ENCODE data around the gene KCNH1. TPM values are rescaled to one million over a fixed set of nuclear protein-coding genes. Genes with fewer than 3 reads are reported as not detected.

KCNH1 gene
- total and polyA plus RNA-seq, 10 donors, result not detected

DNA sequence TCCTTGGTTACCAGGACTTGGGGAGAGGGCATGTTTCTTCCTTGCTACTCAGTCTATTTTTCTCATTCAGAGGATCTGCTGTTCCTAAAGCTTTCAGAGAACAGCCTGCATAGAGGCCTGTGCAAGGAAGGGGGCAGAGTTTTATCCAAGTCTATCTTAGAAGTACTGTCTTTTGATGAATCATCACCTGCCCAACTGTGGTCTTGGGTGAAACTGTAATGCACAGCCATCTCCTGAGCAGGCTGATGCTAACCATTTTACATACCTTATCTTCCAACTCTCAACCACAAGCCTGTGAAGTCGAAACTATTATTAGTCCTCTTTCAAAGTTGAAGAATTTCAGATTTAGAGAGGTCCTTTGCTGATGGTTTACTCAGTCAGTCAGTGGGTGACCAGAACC, 437.2 kb downstream of the KCNH1 start:
- TF ChIP-seq, protein P1, sequence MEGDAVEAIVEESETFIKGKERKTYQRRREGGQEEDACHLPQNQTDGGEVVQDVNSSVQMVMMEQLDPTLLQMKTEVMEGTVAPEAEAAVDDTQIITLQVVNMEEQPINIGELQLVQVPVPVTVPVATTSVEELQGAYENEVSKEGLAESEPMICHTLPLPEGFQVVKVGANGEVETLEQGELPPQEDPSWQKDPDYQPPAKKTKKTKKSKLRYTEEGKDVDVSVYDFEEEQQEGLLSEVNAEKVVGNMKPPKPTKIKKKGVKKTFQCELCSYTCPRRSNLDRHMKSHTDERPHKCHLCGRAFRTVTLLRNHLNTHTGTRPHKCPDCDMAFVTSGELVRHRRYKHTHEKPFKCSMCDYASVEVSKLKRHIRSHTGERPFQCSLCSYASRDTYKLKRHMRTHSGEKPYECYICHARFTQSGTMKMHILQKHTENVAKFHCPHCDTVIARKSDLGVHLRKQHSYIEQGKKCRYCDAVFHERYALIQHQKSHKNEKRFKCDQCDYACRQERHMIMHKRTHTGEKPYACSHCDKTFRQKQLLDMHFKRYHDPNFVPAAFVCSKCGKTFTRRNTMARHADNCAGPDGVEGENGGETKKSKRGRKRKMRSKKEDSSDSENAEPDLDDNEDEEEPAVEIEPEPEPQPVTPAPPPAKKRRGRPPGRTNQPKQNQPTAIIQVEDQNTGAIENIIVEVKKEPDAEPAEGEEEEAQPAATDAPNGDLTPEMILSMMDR (IDR thresholded peaks at IDR 0.05 in 8 of 11, conservative IDR thresholded peaks at IDR 0.05 in 3 of 11), result no peak
- TF ChIP-seq POLR2AphosphoS5 (IDR thresholded peaks at IDR 0.05), result no peak
- TF ChIP-seq POLR2A (IDR thresholded peaks at IDR 0.05), result no peak
- intact Hi-C loops (cut with DNase I; ENCODE audit: low total_unique reads), result no loop called here
- Histone ChIP-seq H3K9me3 (peaks cover 0 to 5% (median 0%) of the 10 kb centered on the region in 8 donors), H3K4me1 (no peaks in the 10 kb centered on the region), H3K4me3 (no peak overlapping the region), H3K36me3 (no peaks in the 10 kb centered on the region), H3K27me3 (replicated peaks in 1 of 7) (no peaks in the 10 kb centered on the region), H3K27ac (no peak overlapping the region)
- no peak for DNase-seq
- WGBS, 5 donors, result 52 to 76% (median 57%) methylated on average over 1 of the region's 1 CpG

DNA sequence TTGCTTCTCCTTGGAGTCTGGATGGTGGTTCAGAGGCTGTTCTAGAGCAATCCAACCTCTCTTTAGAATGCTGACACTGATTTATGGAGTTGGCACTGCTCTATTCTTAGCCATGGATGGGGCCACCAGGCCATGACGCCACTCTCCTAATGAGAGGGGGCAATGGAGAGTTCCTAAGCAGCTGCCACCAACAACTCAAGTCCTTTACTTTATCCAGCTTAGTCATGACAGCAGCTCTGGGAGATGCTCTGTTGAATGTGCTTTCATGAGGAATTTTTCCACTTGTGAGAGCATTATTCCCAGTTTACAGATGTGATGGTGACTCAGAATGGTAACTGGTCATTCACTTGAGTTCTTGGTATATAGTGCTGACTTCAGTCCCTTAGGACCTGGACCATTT, 438.9 kb downstream of the KCNH1 start:
- 68 to 100% (median 83%) methylated on average over 1 of the region's 1 CpG for WGBS, 5 donors
- H3K27me3 ChIP-seq (replicated peaks in 1 of 7), result no peaks in the 10 kb centered on the region
- no peak overlapping the region for H3K4me3 ChIP-seq
- no peaks in the 10 kb centered on the region for H3K9me3 ChIP-seq
- TF ChIP-seq POLR2A (IDR thresholded peaks at IDR 0.05), result no peak
- TF ChIP-seq, protein P1 (IDR thresholded peaks at IDR 0.05 in 8 of 11, conservative IDR thresholded peaks at IDR 0.05 in 3 of 11), result no peak
- TF ChIP-seq POLR2AphosphoS5 (IDR thresholded peaks at IDR 0.05), result no peak
- no peaks in the 10 kb centered on the region for H3K4me1 ChIP-seq
- no peaks in the 10 kb centered on the region for H3K36me3 ChIP-seq
- H3K27ac ChIP-seq, result no peak overlapping the region
- intact Hi-C loops (cut with DNase I; ENCODE audit: low total_unique reads), result no loop called here
- no peak for DNase-seq

DNA sequence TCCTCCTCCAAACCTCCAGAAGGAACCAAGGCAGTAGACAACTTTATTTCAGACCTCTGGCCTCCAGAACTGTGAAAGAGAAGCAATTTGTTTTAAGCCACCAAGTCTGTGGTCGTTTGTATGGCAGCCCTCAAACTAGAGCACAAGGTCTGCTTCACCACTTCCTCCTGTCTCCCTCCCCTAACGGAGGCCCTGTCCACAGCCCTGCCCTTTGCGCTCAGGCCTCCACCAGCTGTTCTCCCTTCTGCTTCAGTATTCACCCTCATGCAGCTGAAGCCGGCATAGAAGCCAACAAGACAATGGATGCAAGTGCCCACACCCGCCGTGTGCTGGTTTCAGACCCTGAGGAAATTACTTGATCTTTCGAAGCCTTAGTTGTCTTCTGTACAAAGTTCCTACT, 441.2 kb downstream of the KCNH1 start:
- Histone ChIP-seq H3K4me3 (no peak overlapping the region), H3K36me3 (no peaks in the 10 kb centered on the region), H3K9me3 (no peaks in the 10 kb centered on the region), H3K27me3 (replicated peaks in 1 of 7) (no peaks in the 10 kb centered on the region), H3K27ac (no peak overlapping the region), H3K4me1 (no peaks in the 10 kb centered on the region)
- 13 to 27% (median 15%) methylated on average over 7 of the region's 7 CpGs for WGBS, 5 donors
- no peak for DNase-seq
- intact Hi-C loops (cut with DNase I; ENCODE audit: low total_unique reads), result no loop called here
- TF ChIP-seq POLR2A (IDR thresholded peaks at IDR 0.05), result no peak
- TF ChIP-seq, protein P1 (IDR thresholded peaks at IDR 0.05 in 8 of 11, conservative IDR thresholded peaks at IDR 0.05 in 3 of 11), result no peak

DNA sequence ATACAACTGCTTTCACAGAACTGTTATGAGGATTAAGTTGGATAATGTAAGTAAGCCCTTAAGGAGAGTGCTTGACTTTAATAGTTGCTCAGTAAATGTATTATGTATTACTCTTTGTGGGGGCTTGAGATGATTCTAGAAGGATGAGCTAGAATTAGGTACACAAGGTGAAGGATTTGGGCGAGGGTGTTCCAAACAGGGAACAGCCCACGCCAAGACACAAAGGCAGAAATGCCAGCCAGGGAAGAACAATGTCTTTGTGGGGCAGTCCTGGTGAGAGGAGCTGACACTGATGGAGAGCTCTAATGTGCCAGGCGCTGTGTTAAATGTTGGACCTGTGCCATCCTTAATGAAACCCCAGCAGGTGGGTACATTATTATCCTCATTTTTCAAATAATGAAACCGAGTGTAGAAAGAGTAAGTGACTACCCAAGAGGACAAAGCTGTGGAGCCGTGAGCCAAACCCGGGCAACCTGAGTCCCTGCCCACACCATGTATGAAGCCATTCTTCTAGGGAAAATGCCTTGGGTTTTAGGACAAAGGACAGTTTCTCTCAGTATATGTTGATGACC, 442.8 kb downstream of the KCNH1 start:
- H3K4me3 ChIP-seq, result no peak overlapping the region
- 90 to 94% (median 91%) methylated on average over 6 of the region's 6 CpGs for WGBS, 5 donors
- no peaks in the 10 kb centered on the region for H3K36me3 ChIP-seq
- no peak for DNase-seq
- no peak for TF ChIP-seq POLR2A (IDR thresholded peaks at IDR 0.05)
- TF ChIP-seq, protein P1 (IDR thresholded peaks at IDR 0.05 in 8 of 11, conservative IDR thresholded peaks at IDR 0.05 in 3 of 11), result no peak
- no peak for TF ChIP-seq POLR2AphosphoS5 (IDR thresholded peaks at IDR 0.05)
- no peaks in the 10 kb centered on the region for H3K9me3 ChIP-seq
- no peaks in the 10 kb centered on the region for H3K4me1 ChIP-seq
- intact Hi-C loops (cut with DNase I; ENCODE audit: low total_unique reads), result no loop called here
- H3K27ac ChIP-seq, result no peak overlapping the region
- no peaks in the 10 kb centered on the region for H3K27me3 ChIP-seq (replicated peaks in 1 of 7)
